Colonic mucosa (tissue), 4 donors: ENCODE data around the gene VPS39. TPM values are rescaled to one million over a fixed set of nuclear protein-coding genes. Genes with fewer than 3 reads are reported as not detected.

ENCODE experiments used
- DNase-seq: peaks from one replicate; pipeline ENCODE4 v3.0.0-alpha.2; 2020
- H3K27ac ChIP-seq: fragments of 200-600 bp; one replicate; pipeline ENCODE4 v1.8.0; 2021
- H3K27me3 ChIP-seq: fragments of 200-600 bp; one replicate; pipeline ENCODE4 v1.8.0; 2021
- H3K36me3 ChIP-seq: fragments of 200-600 bp; one replicate; pipeline ENCODE4 v1.8.0; 2021
- H3K4me1 ChIP-seq: fragments of 200-600 bp; one replicate; pipeline ENCODE4 v1.8.0; 2021; ENCODE audit warnings: mild to moderate bottlenecking
- H3K4me3 ChIP-seq: fragments of 200-600 bp; one replicate; pipeline ENCODE4 v1.8.0; 2021
- H3K9ac ChIP-seq, 2 donors: one replicate each; pipeline ENCODE4 v1.7.0; 2013; ENCODE audit warnings: control low read depth in 2 of 2, low read depth in 2 of 2, low read length in 2 of 2
- H3K9me3 ChIP-seq: fragments of 200-600 bp; one replicate; pipeline ENCODE4 v1.8.0; 2021
- intact Hi-C: fragments of 100-400 bp; cut with DNase I; formaldehyde crosslinking; loops from one replicate; pipeline ENCODE4 v1.14.1; 2022
- total RNA-seq, 2 donors: library from RNA; stranded (reverse); fragmentation: NEBNext Ultra II Directional in 1 of 2; extraction: Animal tissue kit (Norgen Biotek cat#: 25700) in 1 of 2; gene quantifications; one replicate each; pipeline ENCODE4 v1.2.1, GENCODE V29; 2021
- TF ChIP-seq, protein P1 (sequence below): fragments of 200-600 bp; IDR thresholded peaks from one replicate; pipeline ENCODE4 v1.8.0; 2022; ENCODE audit warnings: antibody characterized with exemption, mild to moderate bottlenecking
- donor health status: healthy.
- donor health status: DM: no; HTN: no; CAD: no.
- donor health status: DM: no; HTN: no; CAD: no.

VPS39 gene
- total RNA-seq, 2 donors from 2014 or later = 49.1 to 50.4 TPM

DNA sequence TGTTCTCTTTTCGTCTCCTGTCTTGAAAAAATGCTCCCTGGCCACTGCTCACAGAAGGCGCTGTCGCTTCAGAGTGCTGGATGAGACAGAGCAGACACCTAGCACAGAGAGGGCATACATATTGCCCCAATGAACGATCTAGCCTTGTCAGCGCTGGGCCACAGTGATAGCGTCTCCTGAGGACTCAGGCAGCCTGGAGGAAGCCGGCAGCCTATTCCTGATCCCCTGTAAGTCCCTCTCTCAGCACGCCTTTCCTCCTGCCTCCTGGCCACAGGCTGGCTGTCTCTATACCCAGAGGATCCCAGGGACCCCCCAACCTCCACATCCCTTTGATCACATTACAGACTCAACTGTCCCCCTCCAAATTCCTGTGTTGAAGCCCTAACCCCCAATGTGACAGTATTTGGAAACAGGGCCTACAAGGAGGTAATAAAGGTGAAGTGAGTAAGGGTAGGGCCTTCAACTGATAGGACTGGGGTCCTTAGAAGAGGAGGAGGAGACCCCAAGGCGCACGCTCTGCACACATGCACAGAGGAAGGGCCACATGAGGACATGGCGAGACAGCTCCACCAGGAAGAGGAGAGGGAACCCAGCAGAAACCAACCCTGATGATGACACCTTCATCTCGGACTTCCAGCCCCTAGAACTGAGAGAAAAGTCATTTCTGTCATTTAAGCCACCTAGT is 59.2 kb downstream of the VPS39 start:
- intact Hi-C loops = no loop called here
- H3K36me3 ChIP-seq = no peaks in the 10 kb centered on the region
- no peaks in the 10 kb centered on the region for H3K9me3 ChIP-seq
- H3K27ac ChIP-seq = no peak overlapping the region
- TF ChIP-seq, protein P1, sequence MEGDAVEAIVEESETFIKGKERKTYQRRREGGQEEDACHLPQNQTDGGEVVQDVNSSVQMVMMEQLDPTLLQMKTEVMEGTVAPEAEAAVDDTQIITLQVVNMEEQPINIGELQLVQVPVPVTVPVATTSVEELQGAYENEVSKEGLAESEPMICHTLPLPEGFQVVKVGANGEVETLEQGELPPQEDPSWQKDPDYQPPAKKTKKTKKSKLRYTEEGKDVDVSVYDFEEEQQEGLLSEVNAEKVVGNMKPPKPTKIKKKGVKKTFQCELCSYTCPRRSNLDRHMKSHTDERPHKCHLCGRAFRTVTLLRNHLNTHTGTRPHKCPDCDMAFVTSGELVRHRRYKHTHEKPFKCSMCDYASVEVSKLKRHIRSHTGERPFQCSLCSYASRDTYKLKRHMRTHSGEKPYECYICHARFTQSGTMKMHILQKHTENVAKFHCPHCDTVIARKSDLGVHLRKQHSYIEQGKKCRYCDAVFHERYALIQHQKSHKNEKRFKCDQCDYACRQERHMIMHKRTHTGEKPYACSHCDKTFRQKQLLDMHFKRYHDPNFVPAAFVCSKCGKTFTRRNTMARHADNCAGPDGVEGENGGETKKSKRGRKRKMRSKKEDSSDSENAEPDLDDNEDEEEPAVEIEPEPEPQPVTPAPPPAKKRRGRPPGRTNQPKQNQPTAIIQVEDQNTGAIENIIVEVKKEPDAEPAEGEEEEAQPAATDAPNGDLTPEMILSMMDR = no peak
- DNase-seq = no peak
- H3K4me1 ChIP-seq = no peaks in the 10 kb centered on the region
- no peaks in the 10 kb centered on the region for H3K27me3 ChIP-seq
- no peak overlapping the region for H3K9ac ChIP-seq
- H3K4me3 ChIP-seq = no peak overlapping the region

- no peak overlapping the region for H3K9ac ChIP-seq
- H3K4me1 ChIP-seq = no peaks in the 10 kb centered on the region
- TF ChIP-seq, protein P1 = no peak
- no peak overlapping the region for H3K4me3 ChIP-seq
- DNase-seq = no peak
- no peak overlapping the region for H3K27ac ChIP-seq
- no peaks in the 10 kb centered on the region for H3K27me3 ChIP-seq
- no peaks in the 10 kb centered on the region for H3K36me3 ChIP-seq
- no peaks in the 10 kb centered on the region for H3K9me3 ChIP-seq
- intact Hi-C loops = no loop called here
Measured at GRCh38 chr15:42147431-42147735, 60.7 kb downstream of the VPS39 start.

DNA sequence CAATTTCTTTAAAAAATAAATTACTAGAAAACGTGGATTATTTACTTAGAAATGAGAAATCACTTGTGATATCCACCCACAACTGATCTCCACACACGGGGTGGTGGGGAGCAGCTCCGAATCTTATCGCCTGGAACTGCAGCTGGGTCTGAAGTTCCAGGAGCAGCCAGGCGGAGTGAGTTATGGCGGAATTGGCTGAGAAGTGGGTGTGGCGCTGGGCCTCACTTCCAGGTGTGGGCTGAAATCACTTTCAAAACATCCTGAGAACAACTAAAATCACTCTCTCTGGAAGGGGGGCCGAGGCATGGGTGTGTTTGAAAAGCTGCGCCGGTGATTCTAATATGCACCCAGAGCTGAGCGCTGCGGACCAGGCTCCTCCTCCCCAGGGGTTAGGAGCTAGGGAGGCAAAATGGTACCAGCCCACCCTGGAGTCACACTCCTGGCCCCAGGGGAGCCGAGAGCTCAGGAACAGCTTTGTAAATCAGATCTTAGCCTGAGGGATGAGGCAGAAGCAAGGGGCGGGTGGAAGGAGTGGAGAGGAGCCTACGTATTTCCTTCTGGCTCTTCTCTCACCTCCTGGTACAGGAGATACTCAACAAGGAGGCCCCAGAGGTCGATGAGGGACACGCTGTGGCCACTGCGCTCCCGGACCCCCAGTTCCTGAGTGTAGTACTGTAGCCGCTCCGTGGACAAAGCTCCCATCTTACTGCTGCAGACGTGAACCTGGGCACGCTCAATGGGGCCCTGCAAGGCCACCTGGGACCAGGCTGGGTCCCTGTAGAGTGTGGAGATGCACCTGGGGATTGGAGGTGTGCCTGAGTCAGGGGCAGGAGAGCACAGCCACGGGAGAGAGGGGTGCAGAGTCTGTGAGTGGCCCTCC is 61.3 kb downstream of the VPS39 start:
- H3K4me1 ChIP-seq = no peaks in the 10 kb centered on the region
- H3K27me3 ChIP-seq = no peaks in the 10 kb centered on the region
- no peak overlapping the region for H3K27ac ChIP-seq
- H3K9ac ChIP-seq = no peak overlapping the region
- intact Hi-C loops = no loop called here
- no peak for DNase-seq
- H3K9me3 ChIP-seq = no peaks in the 10 kb centered on the region
- no peak overlapping the region for H3K4me3 ChIP-seq
- no peaks in the 10 kb centered on the region for H3K36me3 ChIP-seq
- TF ChIP-seq, protein P1 = no peak

DNA sequence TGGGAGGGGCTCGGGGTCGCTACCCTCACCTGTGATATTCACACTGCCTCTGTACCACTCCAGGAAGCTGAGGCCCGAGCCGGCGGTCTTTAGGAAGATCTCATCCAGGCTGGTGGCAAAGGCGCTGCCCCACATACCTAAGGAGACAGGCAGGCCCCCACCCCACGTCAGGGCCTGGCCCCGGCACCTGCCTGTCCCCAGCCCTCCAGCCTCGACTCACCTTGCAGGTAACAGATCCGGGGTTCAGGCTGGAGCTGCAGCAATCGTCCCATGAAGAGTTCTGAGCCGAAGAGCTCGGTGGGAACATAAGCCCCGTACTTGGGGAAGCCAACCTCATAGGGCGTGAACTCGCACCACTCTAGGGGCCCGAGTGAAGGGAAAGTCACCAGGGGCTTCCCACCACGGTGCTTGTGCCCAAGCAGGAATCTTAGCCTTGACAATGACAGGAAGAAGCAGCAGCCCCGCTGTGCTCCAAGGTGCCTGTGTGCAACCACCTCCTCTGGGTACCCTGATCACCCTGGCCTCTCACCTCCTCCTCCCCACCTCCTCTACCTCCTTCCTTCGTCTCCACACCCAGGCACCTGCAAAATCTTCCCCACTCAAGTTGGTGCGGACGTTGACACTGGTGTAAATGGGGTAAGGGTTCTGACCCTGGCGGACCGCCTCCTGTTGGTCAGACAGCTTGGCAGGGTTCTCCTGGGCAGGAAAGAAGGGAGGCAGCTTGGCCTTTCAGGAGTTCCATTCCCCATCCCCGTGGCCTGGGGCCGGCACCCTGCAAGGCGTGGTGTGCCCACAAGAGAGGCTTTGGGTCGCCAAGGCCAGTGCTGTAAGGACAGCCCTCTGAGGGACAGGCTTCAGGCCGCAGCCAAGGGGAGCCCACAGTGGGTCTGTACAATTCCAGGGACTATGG is 62.3 kb downstream of the VPS39 start:
- intact Hi-C loops = no loop called here
- TF ChIP-seq, protein P1 = no peak
- Histone ChIP-seq H3K4me3 (no peak overlapping the region), H3K27me3 (no peaks in the 10 kb centered on the region), H3K9me3 (no peaks in the 10 kb centered on the region), H3K4me1 (no peaks in the 10 kb centered on the region), H3K9ac (no peak overlapping the region), H3K36me3 (no peaks in the 10 kb centered on the region), H3K27ac (no peak overlapping the region)
- no peak for DNase-seq

- Histone ChIP-seq H3K27ac (no peak overlapping the region), H3K36me3 (no peaks in the 10 kb centered on the region), H3K4me1 (no peaks in the 10 kb centered on the region), H3K4me3 (no peak overlapping the region), H3K9ac (no peak overlapping the region), H3K9me3 (no peaks in the 10 kb centered on the region), H3K27me3 (no peaks in the 10 kb centered on the region)
- intact Hi-C loops = no loop called here
- DNase-seq = no peak
- TF ChIP-seq, protein P1 = no peak
Measured at GRCh38 chr15:42144841-42145375, 63.2 kb downstream of the VPS39 start.
